Body of pancreas (tissue), 4 donors: ENCODE results near the gene VPS26C.

Experiments used
- POLR2A ChIP-seq, 3 donors: fragments of 450-650 bp; IDR thresholded peaks; one replicate each; pipeline ENCODE4 v1.6.1; 2016; ENCODE audit warnings: antibody characterized with exemption in 3 of 3, mild to moderate bottlenecking in 2 of 3
- TF ChIP-seq, protein P1 (sequence below), 7 experiments: fragments of 450-650 bp in 4 of 7; fragments of 200-600 bp in 3 of 7; sonication (generic) in 3 of 7; IDR thresholded peaks; one replicate each; pipeline ENCODE4 v1.5.1; 2016 to 2019; ENCODE audit warnings: antibody characterized with exemption in 7 of 7

DNA sequence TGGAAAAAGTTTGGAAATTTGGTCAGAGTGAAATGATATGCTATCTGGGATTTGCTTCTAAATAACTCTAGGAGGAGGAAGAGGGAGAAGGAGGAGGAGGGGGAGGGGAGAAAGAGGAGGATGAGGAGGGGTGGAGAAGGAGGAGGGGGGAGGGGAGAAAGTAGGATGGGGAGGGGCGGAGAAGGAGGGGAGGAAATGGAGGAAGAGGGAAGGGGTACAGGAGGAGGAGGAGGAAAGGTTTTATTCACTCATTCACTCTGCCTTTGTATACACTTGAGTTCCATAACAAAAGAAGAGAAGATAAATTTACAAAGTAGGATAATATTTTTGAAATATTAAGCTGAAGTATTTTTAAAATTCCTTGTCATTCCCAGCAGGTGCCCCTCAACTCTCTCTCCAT, 6.3 kb upstream of the VPS26C start:
- TF ChIP-seq, protein P1, sequence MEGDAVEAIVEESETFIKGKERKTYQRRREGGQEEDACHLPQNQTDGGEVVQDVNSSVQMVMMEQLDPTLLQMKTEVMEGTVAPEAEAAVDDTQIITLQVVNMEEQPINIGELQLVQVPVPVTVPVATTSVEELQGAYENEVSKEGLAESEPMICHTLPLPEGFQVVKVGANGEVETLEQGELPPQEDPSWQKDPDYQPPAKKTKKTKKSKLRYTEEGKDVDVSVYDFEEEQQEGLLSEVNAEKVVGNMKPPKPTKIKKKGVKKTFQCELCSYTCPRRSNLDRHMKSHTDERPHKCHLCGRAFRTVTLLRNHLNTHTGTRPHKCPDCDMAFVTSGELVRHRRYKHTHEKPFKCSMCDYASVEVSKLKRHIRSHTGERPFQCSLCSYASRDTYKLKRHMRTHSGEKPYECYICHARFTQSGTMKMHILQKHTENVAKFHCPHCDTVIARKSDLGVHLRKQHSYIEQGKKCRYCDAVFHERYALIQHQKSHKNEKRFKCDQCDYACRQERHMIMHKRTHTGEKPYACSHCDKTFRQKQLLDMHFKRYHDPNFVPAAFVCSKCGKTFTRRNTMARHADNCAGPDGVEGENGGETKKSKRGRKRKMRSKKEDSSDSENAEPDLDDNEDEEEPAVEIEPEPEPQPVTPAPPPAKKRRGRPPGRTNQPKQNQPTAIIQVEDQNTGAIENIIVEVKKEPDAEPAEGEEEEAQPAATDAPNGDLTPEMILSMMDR (IDR thresholded peaks at IDR 0.05): no peak
- no peak for TF ChIP-seq POLR2A (IDR thresholded peaks at IDR 0.05)
